ENCODE measurements around the gene BPIFB3. TPM values are rescaled to one million over a fixed set of nuclear protein-coding genes. Genes with fewer than 3 reads are reported as not detected.

BPIFB3 gene, protein sequence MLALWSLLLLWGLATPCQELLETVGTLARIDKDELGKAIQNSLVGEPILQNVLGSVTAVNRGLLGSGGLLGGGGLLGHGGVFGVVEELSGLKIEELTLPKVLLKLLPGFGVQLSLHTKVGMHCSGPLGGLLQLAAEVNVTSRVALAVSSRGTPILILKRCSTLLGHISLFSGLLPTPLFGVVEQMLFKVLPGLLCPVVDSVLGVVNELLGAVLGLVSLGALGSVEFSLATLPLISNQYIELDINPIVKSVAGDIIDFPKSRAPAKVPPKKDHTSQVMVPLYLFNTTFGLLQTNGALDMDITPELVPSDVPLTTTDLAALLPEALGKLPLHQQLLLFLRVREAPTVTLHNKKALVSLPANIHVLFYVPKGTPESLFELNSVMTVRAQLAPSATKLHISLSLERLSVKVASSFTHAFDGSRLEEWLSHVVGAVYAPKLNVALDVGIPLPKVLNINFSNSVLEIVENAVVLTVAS
- not detected in 2 replicates for total RNA-seq (2014; rRNA removed; shearing (Covaris generic); ENCODE audit: low replicate concordance)

DNA sequence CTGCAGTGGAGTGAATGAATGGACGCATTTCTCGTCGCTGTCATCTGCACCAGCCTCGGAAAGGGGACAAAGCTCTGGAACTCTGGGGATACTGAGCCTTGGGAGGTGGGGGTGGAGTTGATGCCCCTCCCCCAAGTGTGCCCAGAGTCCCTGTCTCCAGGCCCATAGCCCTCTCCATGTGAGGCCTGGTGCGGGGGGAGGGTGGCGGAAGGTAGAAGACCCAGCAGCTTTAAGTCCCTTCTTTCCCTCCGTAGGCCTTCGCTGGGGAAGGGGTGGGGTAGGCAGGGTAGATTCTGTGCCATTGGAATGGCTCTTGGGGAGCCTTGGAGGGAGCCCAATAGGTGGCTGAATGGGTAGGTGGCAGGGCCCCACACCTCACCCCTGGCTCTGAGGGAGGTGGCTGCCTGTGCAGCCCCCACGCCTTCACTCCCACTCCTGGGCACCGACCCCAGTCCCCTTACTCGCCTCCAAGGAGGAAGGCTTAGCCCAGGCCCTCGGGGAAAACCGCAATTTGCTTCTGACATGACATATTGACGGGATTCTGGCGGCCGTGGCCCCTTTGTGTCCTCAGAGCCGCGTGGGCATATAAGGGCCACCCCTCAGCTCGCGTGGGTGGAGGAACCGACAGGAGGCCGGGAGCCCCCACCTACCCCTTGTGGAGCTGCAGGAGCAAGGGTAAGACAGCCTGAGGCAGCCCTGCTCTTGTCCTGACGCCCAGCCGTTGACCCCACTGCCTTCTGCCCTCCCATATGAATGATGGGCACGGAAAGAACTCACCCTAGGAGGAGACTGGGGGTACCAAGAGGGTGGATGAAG, at the start of gene BPIFB3:
TSS of gene BPIFB3 (plus strand) at position 613 of the 816 bp plus-strand sequence. CDS start 1,533 bp downstream, outside the sequence.
- no peak for DNase-seq
- H4K20me1 ChIP-seq (ENCODE audit: insufficient read depth, low read depth, low read length) = no peaks in the 10 kb centered on the region
- H2AFZ ChIP-seq (ENCODE audit: low read length) = no peak within 1 kb of the TSS
- H3K4me2 ChIP-seq (ENCODE audit: low read depth, low read length, poor library complexity, severe bottlenecking) = no peak within 1 kb of the TSS
- no peaks in the 10 kb centered on the region for H3K9me2 ChIP-seq (replicated peaks; ENCODE audit: insufficient read depth, low read length)
- H3K4me3 ChIP-seq (ENCODE audit: low read length) = no peak within 1 kb of the TSS
- H3K36me3 ChIP-seq (ENCODE audit: insufficient read depth, low read length) = no peaks in the 10 kb centered on the region
- no peaks in the 10 kb centered on the region for H3K27me3 ChIP-seq (ENCODE audit: low read length)
- no peak within 1 kb of the TSS for H3K9ac ChIP-seq (ENCODE audit: low read length)
- H3K9me3 ChIP-seq (ENCODE audit: low read length) = no peaks in the 10 kb centered on the region
- no peaks in the 10 kb centered on the region for H3K4me1 ChIP-seq (ENCODE audit: low read length)
- no peak within 1 kb of the TSS for H3K27ac ChIP-seq (ENCODE audit: low read length)
- H3K79me2 ChIP-seq (ENCODE audit: low read length) = no peaks in the 10 kb centered on the region

DNA sequence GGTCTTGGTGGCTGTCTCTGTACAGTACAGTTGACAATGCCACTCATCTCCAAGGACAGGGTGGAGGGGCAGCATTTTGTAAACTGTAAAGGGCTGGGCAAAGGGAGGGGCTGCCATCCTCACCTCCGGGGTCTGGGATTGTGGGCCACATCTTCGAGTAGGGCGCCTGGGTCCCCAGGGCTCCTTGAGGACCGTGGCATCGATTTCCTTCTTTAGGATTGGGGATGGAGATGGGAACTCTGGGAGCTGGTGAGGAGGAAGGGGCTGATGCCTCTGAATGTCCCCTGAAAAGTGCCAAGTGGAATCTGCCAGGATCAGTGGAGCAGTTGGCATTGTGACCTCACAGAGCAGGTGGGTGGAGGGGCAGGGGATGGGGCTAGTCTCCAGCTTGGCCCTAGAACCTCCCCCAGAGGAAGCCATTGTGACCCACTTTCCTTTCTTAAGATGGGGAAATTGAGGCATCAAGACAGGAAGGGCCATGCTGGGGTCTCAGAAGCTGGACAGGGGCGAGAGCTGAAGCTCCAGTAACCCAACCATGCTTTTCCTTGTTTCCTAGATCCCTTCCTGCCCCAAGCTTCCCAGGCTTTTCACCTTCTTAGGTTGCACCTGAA, 49.5 kb upstream of the BPIFB3 start, which contains the start of gene SUN5:
TSS of gene SUN5 (minus strand) at position 293 of the 611 bp plus-strand sequence. CDS start at position 200, 93 bp downstream.
- no peaks in the 10 kb centered on the region for H4K20me1 ChIP-seq (ENCODE audit: insufficient read depth, low read depth, low read length)
- no peak within 1 kb of the TSS for H3K27ac ChIP-seq (ENCODE audit: low read length)
- no peak within 1 kb of the TSS for H3K4me3 ChIP-seq (ENCODE audit: low read length)
- H3K9me2 ChIP-seq (replicated peaks; ENCODE audit: insufficient read depth, low read length) = no peaks in the 10 kb centered on the region
- no peak for DNase-seq
- no peaks in the 10 kb centered on the region for H3K27me3 ChIP-seq (ENCODE audit: low read length)
- H3K79me2 ChIP-seq (ENCODE audit: low read length) = no peaks in the 10 kb centered on the region
- no peaks in the 10 kb centered on the region for H3K36me3 ChIP-seq (ENCODE audit: insufficient read depth, low read length)
- no peak within 1 kb of the TSS for H2AFZ ChIP-seq (ENCODE audit: low read length)
- no peaks in the 10 kb centered on the region for H3K4me1 ChIP-seq (ENCODE audit: low read length)
- H3K4me2 ChIP-seq (ENCODE audit: low read depth, low read length, poor library complexity, severe bottlenecking) = no peak within 1 kb of the TSS
- no peak within 1 kb of the TSS for H3K9ac ChIP-seq (ENCODE audit: low read length)
- peaks cover 4% of the 10 kb centered on the region; the same call in 1 of the 2 replicates for H3K9me3 ChIP-seq (ENCODE audit: low read length)

DNA sequence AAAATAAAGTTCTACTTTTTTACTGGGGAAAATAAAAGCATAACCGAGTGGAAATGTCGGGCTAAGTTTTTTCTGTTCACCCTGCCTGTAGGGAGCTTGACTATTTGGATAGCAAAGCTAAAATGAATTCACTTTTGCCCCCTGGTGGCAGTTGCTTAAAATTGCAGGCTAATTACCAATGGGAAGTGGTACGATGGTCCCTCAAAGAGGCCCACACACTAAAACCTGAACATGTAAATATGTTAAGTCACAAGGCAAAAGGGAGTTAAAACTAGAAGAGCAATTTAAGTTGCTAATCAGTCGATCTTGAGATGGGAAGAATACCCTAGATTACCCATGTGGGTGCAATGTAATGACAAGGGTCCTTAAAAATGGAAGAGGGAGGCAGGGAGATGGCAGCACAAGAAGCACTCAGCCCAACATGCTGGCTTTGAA, 48.6 kb upstream of the BPIFB3 start:
- H3K9me3 ChIP-seq (ENCODE audit: low read length) = peaks cover 4% of the 10 kb centered on the region; the same call in 1 of the 2 replicates
- H3K27me3 ChIP-seq (ENCODE audit: low read length) = no peaks in the 10 kb centered on the region
- DNase-seq = peak; percentile 77
- H3K27ac ChIP-seq (ENCODE audit: low read length) = no peak overlapping the region
- H3K4me3 ChIP-seq (ENCODE audit: low read length) = no peak overlapping the region
- no peaks in the 10 kb centered on the region for H3K4me1 ChIP-seq (ENCODE audit: low read length)
- H3K4me2 ChIP-seq (ENCODE audit: low read depth, low read length, poor library complexity, severe bottlenecking) = no peak overlapping the region
- H4K20me1 ChIP-seq (ENCODE audit: insufficient read depth, low read depth, low read length) = no peaks in the 10 kb centered on the region
- no peaks in the 10 kb centered on the region for H3K9me2 ChIP-seq (replicated peaks; ENCODE audit: insufficient read depth, low read length)
- no peak overlapping the region for H2AFZ ChIP-seq (ENCODE audit: low read length)
- no peak overlapping the region for H3K9ac ChIP-seq (ENCODE audit: low read length)
- no peaks in the 10 kb centered on the region for H3K36me3 ChIP-seq (ENCODE audit: insufficient read depth, low read length)
- no peaks in the 10 kb centered on the region for H3K79me2 ChIP-seq (ENCODE audit: low read length)

DNA sequence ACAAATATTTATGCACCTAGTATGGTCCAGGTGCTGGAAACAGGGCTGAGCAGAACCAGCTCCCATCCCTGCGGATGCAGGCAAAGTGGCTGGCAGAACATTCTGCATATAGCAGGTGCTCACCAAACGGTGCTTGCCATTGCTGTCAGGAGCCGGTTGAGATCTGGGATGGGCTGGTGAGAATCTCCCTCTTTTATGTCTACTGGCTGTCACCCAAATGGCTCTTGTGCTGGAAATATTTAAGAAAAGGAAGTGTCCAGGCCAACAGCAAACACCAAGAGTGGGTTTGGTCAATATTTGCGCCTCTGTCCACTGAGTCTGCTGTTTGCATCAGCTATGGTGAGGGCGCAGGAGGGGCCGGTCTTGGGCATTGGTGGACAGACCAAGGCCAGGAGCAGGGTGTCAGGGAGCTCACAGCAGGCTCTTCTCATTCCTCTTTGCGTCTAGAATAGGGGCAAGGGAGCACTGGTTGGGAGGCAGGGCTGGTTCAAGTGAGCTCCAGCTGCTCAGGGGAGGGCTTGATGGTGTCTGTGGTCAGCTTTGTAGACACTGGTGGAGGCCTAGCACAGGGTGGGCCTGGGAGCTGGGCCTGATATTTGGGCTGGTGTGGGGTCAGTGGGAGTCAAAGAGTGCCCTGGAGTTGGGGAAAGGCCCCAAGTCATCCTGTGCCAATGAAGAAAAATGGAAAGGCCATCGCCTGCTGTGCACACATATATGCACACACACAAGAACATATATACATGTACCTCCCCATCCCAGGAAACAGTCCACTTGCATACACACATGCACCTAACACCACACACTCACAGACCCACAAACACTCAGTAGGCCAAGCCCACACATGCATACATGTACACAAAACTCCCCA, 47.6 kb upstream of the BPIFB3 start:
- Histone ChIP-seq H3K27ac (ENCODE audit: low read length) (no peak overlapping the region), H3K9me2 (replicated peaks; ENCODE audit: insufficient read depth, low read length) (no peaks in the 10 kb centered on the region), H3K4me1 (ENCODE audit: low read length) (no peaks in the 10 kb centered on the region), H3K4me2 (ENCODE audit: low read depth, low read length, poor library complexity, severe bottlenecking) (no peak overlapping the region), H3K79me2 (ENCODE audit: low read length) (no peaks in the 10 kb centered on the region), H3K9me3 (ENCODE audit: low read length) (peaks cover 4% of the 10 kb centered on the region; the same call in 1 of the 2 replicates), H3K4me3 (ENCODE audit: low read length) (no peak overlapping the region), H3K27me3 (ENCODE audit: low read length) (no peaks in the 10 kb centered on the region), H2AFZ (ENCODE audit: low read length) (no peak overlapping the region), H3K36me3 (ENCODE audit: insufficient read depth, low read length) (no peaks in the 10 kb centered on the region), H4K20me1 (ENCODE audit: insufficient read depth, low read depth, low read length) (no peaks in the 10 kb centered on the region), H3K9ac (ENCODE audit: low read length) (no peak overlapping the region)
- DNase-seq = no peak

DNA sequence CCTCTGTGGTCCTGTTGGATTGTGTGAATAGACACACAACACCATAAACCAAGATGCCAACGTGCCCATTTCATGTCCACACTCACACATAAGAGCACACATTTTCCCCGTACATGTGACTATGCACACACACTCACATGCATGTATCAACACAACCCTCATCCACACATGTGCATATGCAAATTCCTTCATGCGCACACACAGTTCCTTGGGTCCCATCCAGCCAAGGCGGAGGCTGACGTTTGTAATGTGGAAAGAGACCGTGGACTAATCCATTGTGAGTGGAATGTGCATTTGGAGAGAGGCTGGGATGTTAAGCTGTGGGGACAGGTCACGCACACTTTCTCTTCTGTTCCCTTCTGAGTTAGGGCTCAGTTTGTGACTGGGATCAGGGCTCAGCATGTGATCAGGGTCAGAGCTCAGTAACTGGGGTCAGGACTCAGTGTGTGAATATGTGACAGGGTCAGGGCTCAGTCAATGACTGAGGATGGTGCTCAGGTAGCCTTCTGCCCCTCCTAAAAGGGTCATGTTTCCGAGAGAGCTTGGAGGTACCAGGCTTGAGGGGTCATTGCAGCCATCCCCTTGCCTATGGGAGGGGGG, 46.8 kb upstream of the BPIFB3 start:
- Histone ChIP-seq H3K9ac (ENCODE audit: low read length) (no peak overlapping the region), H3K4me1 (ENCODE audit: low read length) (no peaks in the 10 kb centered on the region), H3K9me3 (ENCODE audit: low read length) (peaks cover 4% of the 10 kb centered on the region; the same call in 1 of the 2 replicates), H4K20me1 (ENCODE audit: insufficient read depth, low read depth, low read length) (no peaks in the 10 kb centered on the region), H3K4me2 (ENCODE audit: low read depth, low read length, poor library complexity, severe bottlenecking) (no peak overlapping the region), H3K9me2 (replicated peaks; ENCODE audit: insufficient read depth, low read length) (no peaks in the 10 kb centered on the region), H3K36me3 (ENCODE audit: insufficient read depth, low read length) (no peaks in the 10 kb centered on the region), H3K4me3 (ENCODE audit: low read length) (no peak overlapping the region), H3K79me2 (ENCODE audit: low read length) (no peaks in the 10 kb centered on the region), H3K27me3 (ENCODE audit: low read length) (no peaks in the 10 kb centered on the region), H2AFZ (ENCODE audit: low read length) (no peak overlapping the region), H3K27ac (ENCODE audit: low read length) (no peak overlapping the region)
- no peak for DNase-seq

DNA sequence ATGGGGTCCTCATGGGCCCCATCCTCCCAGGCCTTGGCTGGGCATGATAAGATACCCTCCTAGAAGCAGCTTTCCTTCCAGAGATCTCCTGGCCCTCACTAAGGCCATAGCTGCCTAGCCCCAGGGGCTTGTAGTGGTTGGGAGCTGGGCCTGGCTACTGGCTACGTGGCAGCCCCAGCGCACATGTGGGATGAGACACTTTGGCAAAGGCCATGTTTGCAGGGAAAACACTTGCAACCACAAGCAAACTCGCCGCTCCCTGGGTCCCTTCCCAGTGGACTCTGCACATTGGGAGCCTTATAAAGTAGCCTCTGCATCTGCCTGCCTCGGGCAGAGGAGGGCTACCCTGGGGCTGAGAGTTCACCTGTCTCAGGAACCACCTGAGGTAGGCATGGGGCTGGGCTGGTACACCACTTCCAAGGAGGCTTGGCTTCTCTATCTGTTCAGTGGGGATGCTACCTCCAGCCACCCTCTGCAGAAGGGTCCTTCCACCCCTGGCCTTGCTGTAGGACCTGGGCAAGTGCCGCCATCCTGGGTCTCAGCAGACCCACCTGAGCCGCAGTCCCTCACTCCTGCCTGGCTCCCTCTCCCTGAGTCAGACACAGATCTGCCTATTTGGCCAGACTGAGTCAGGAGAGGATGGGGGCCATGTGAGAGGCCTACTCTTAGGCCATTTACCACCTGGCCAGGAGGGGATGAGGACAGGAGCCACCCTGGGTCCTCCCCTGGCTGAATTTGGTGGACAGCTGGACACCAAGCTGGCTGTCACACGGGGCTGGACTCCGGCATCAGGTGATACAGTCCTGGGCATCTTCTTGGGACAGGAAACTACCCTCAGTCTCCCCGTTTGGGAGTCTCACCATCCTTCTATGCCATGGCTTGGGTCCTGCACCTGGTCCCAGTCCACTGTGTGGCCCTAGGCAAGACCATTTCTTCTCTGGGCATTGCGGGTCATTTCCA, 46.0 kb upstream of the BPIFB3 start, which contains the start of gene BPIFB2:
TSS of gene BPIFB2 (plus strand) at position 329 of the 960 bp plus-strand sequence. CDS start 871 bp downstream, outside the sequence.
- no peak within 1 kb of the TSS for H3K9ac ChIP-seq (ENCODE audit: low read length)
- DNase-seq = no peak

More for the DNA sequence above, 46.0 kb upstream of the BPIFB3 start, which contains the start of gene BPIFB2:
- H3K79me2 ChIP-seq (ENCODE audit: low read length) = no peaks in the 10 kb centered on the region
- H3K36me3 ChIP-seq (ENCODE audit: insufficient read depth, low read length) = no peaks in the 10 kb centered on the region
- no peak within 1 kb of the TSS for H2AFZ ChIP-seq (ENCODE audit: low read length)
- no peaks in the 10 kb centered on the region for H3K27me3 ChIP-seq (ENCODE audit: low read length)
- peaks cover 4% of the 10 kb centered on the region; the same call in 1 of the 2 replicates for H3K9me3 ChIP-seq (ENCODE audit: low read length)
- H3K27ac ChIP-seq (ENCODE audit: low read length) = no peak within 1 kb of the TSS
- H3K4me2 ChIP-seq (ENCODE audit: low read depth, low read length, poor library complexity, severe bottlenecking) = no peak within 1 kb of the TSS
- H3K4me1 ChIP-seq (ENCODE audit: low read length) = no peaks in the 10 kb centered on the region
- no peaks in the 10 kb centered on the region for H3K9me2 ChIP-seq (replicated peaks; ENCODE audit: insufficient read depth, low read length)
- no peaks in the 10 kb centered on the region for H4K20me1 ChIP-seq (ENCODE audit: insufficient read depth, low read depth, low read length)
- H3K4me3 ChIP-seq (ENCODE audit: low read length) = no peak within 1 kb of the TSS

Measured in Karpas-422 (cell line).